Ishikawa (cell line): ENCODE measurements around the gene HYAL1.

ENCODE experiments used
- CEBPB ChIP-seq: IDR thresholded peaks from 2 replicates; pipeline ENCODE4 v1.6.1; 2012
- RAD21 ChIP-seq: IDR thresholded peaks from 2 replicates; pipeline ENCODE4 v1.6.1; 2012; ENCODE audit warnings: low read depth
- TAF1 ChIP-seq: IDR thresholded peaks from 2 replicates; pipeline ENCODE4 v1.6.1; 2012; ENCODE audit warnings: low read depth, mild to moderate bottlenecking
- TCF12 ChIP-seq: IDR thresholded peaks from 2 replicates; pipeline ENCODE4 v1.6.1; 2012; ENCODE audit warnings: low read depth

DNA sequence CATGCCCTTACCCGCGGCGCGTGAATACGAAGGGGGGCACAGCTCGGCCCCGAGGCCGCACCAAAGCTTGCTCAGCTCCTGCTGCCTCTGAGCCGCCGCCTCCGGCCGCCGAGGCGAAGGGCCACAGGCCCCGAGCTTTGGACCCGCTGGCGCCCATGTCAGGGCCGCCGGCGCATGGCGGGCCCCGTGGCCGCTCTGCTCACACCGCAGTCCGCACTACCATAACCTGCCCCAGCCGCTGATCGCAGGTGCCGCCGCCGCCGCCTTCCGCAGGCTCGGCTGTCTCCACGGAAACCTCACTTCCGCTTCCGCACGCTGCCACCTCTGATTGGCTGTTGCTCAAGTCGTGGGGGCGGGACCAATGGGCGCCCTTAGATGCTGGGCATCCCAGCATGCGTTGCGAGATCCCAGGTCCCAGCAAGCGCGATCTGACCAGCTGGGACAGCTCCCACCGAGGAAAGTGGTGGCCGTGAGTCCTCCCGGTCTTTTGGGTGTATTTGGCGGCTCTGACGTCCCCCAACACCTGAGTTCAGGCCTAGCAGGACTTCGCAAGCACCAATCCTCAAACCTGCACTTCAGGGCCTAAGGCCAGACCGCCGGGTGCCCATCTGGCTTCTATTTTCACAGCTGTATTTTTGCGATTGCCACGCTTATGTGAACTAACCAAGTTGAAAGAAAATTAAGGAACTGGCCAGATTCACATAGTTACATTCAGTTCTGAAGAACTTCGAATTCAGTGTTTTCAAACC is 24.7 kb upstream of the HYAL1 start, which contains the start of gene TUSC2:
- peak; percentile 76; the same call in 1 of the 2 replicates for TF ChIP-seq TAF1
- TF ChIP-seq CEBPB: no peak
- TF ChIP-seq RAD21: no peak
- 0 out of 2 replicates have a peak, but pooled peaks have one; percentile 29 for TF ChIP-seq TCF12
